H9 (cell line): ENCODE measurements around the gene ZNF668. TPM values are rescaled to one million over a fixed set of nuclear protein-coding genes. Genes with fewer than 3 reads are reported as not detected.

Source experiments
- DNase-seq: peaks from one replicate; pipeline ENCODE4 v3.0.0-alpha.2; 2017
- H2AFZ ChIP-seq: one replicate; pipeline ENCODE4 v1.6.1; 2013; ENCODE audit warnings: mild to moderate bottlenecking, low read length, control low read depth, moderate library complexity
- H2AK5ac ChIP-seq: 2 replicates; pipeline ENCODE4 v1.6.1; 2013; ENCODE audit warnings: low read length, control low read depth, mixed read lengths; ENCODE audit not compliant: insufficient read length
- H2BK120ac ChIP-seq: one replicate; pipeline ENCODE4 v1.6.1; 2013; ENCODE audit warnings: low read depth, mild to moderate bottlenecking, low read length, control low read depth, inconsistent platforms; ENCODE audit not compliant: poor library complexity, severe bottlenecking
- H2BK12ac ChIP-seq: 2 replicates; pipeline ENCODE4 v1.6.1; 2013; ENCODE audit warnings: low read length, control low read depth, mixed read lengths, low read depth; ENCODE audit not compliant: insufficient read length
- H2BK15ac ChIP-seq: 2 replicates; pipeline ENCODE4 v1.6.1; 2013; ENCODE audit warnings: low read depth, low read length, control low read depth
- H2BK20ac ChIP-seq: one replicate; pipeline ENCODE4 v1.6.1; 2013; ENCODE audit warnings: low read depth, mild to moderate bottlenecking, low read length, control low read depth, inconsistent platforms; ENCODE audit not compliant: poor library complexity, severe bottlenecking
- H2BK5ac ChIP-seq: 2 replicates; pipeline ENCODE4 v1.6.1; 2013; ENCODE audit warnings: low read length, control low read depth, mixed read lengths; ENCODE audit not compliant: insufficient read length
- H3K14ac ChIP-seq: 2 replicates; pipeline ENCODE4 v1.6.1; 2013; ENCODE audit warnings: low read length, control low read depth; ENCODE audit not compliant: insufficient read depth
- H3K18ac ChIP-seq: 2 replicates; pipeline ENCODE4 v1.6.1; 2013; ENCODE audit warnings: low read depth, mild to moderate bottlenecking, mixed read lengths, low read length, control low read depth; ENCODE audit not compliant: insufficient read length
- H3K23ac ChIP-seq: 2 replicates; pipeline ENCODE4 v1.6.1; 2013; ENCODE audit warnings: low read length, control low read depth, mixed read lengths, low read depth; ENCODE audit not compliant: insufficient read length
- H3K23me2 ChIP-seq: 2 replicates; pipeline ENCODE4 v1.6.1; 2013; ENCODE audit warnings: low read depth, mild to moderate bottlenecking, mixed read lengths, low read length, control low read depth; ENCODE audit not compliant: insufficient read length, poor library complexity, severe bottlenecking
- H3K27ac ChIP-seq: 2 replicates; pipeline ENCODE4 v1.5.1; 2013; ENCODE audit warnings: low read length, control low read depth, mixed read lengths, low read depth; ENCODE audit not compliant: insufficient read length
- H3K27me3 ChIP-seq: 2 replicates; pipeline ENCODE4 v1.6.1; 2013; ENCODE audit warnings: low read length, control low read depth, inconsistent platforms; ENCODE audit not compliant: insufficient read depth
- H3K4ac ChIP-seq: 2 replicates; pipeline ENCODE4 v1.6.1; 2013; ENCODE audit warnings: low read depth, mild to moderate bottlenecking, control low read depth, inconsistent platforms, low read length, moderate library complexity
- H3K4me1 ChIP-seq: 2 replicates; pipeline ENCODE4 v1.6.1; 2013; ENCODE audit warnings: low read length, control low read depth, inconsistent platforms; ENCODE audit not compliant: insufficient read depth
- H3K4me2 ChIP-seq: 2 replicates; pipeline ENCODE4 v1.6.1; 2013; ENCODE audit warnings: low read length, control low read depth, mixed read lengths; ENCODE audit not compliant: insufficient read length, insufficient read depth
- H3K56ac ChIP-seq: 2 replicates; pipeline ENCODE4 v1.6.1; 2013; ENCODE audit warnings: low read depth, mild to moderate bottlenecking, mixed read lengths, low read length, control low read depth; ENCODE audit not compliant: insufficient read length
- H3K79me1 ChIP-seq: 2 replicates; pipeline ENCODE4 v1.6.1; 2013; ENCODE audit warnings: low read depth, mild to moderate bottlenecking, moderate library complexity, low read length, control low read depth, inconsistent platforms; ENCODE audit not compliant: insufficient read depth, poor library complexity, severe bottlenecking
- H3K79me2 ChIP-seq: 2 replicates; pipeline ENCODE4 v1.6.1; 2013; ENCODE audit warnings: low read length, control low read depth, inconsistent platforms; ENCODE audit not compliant: insufficient read depth
- H3K9ac ChIP-seq: 2 replicates; pipeline ENCODE4 v1.6.1; 2013; ENCODE audit warnings: low read length, control low read depth, mixed read lengths; ENCODE audit not compliant: insufficient read length; ENCODE audit errors: extremely low read depth
- H3K9me3 ChIP-seq: one replicate; pipeline ENCODE4 v1.6.1; 2013; ENCODE audit warnings: low read depth, low read length, inconsistent platforms; ENCODE audit not compliant: control insufficient read depth
- H3T11ph ChIP-seq: one replicate; pipeline ENCODE4 v1.6.1; 2013; ENCODE audit warnings: mild to moderate bottlenecking, low read length, control low read depth, inconsistent platforms
- H4K20me1 ChIP-seq: one replicate; pipeline ENCODE4 v1.6.1; 2013; ENCODE audit not compliant: control insufficient read depth, insufficient read length, insufficient read depth
- H4K5ac ChIP-seq: 2 replicates; pipeline ENCODE4 v1.6.1; 2013; ENCODE audit warnings: low read depth, mild to moderate bottlenecking, mixed read lengths, low read length, control low read depth; ENCODE audit not compliant: insufficient read length
- H4K8ac ChIP-seq: replicated peaks from 2 replicates; pipeline ENCODE4 v1.6.1; 2013; ENCODE audit warnings: low read length, control low read depth, mixed read lengths, low read depth; ENCODE audit not compliant: insufficient read length
- H4K91ac ChIP-seq: 2 replicates; pipeline ENCODE4 v1.6.1; 2013; ENCODE audit warnings: low read depth, mild to moderate bottlenecking, moderate library complexity, mixed read lengths, low read length, control low read depth; ENCODE audit not compliant: insufficient read length
- H3K27ac Mint-ChIP-seq, 3 experiments: 2 replicates in 2 of 3; 3 replicates in 1 of 3; pipeline ENCODE4 v1.8.0; 2020 to 2021; ENCODE audit warnings: mixed read lengths in 3 of 3, mild to moderate bottlenecking in 1 of 3, moderate library complexity in 1 of 3
- H3K27me3 Mint-ChIP-seq: 2 replicates; pipeline ENCODE4 v1.8.0; 2021; ENCODE audit warnings: low read depth, mild to moderate bottlenecking, moderate library complexity, mixed read lengths
- H3K36me3 Mint-ChIP-seq, 3 experiments: 2 replicates in 2 of 3; 3 replicates in 1 of 3; pipeline ENCODE4 v1.8.0; 2020 to 2021; ENCODE audit warnings: low read depth in 3 of 3, mixed read lengths in 3 of 3; ENCODE audit not compliant: insufficient read depth in 1 of 3
- H3K4me1 Mint-ChIP-seq, 2 experiments: 2 replicates each; pipeline ENCODE4 v1.8.0; 2020; ENCODE audit warnings: mixed read lengths in 2 of 2
- H3K4me3 Mint-ChIP-seq, 2 experiments: 2 replicates in 1 of 2; 3 replicates in 1 of 2; pipeline ENCODE4 v1.8.0; 2020 to 2021; ENCODE audit warnings: mild to moderate bottlenecking in 2 of 2, mixed read lengths in 2 of 2, moderate library complexity in 1 of 2
- H3K9me3 Mint-ChIP-seq, 2 experiments: 2 replicates in 1 of 2; 3 replicates in 1 of 2; pipeline ENCODE4 v1.8.0; 2020; ENCODE audit warnings: mild to moderate bottlenecking in 2 of 2, mixed read lengths in 2 of 2, moderate library complexity in 1 of 2
- CTCF ChIP-seq: fragments of 200-600 bp; sonication (generic); conservative IDR thresholded peaks from 3 replicates; pipeline ENCODE4 v1.8.0; 2021; ENCODE audit warnings: antibody characterized with exemption, mild to moderate bottlenecking
- WGBS: extraction: QIAGEN DNeasy Blood & Tissue Kit; methylation state at CpG from one replicate; pipeline ENCODE4 v1.1.7; 2013; ENCODE audit warnings: missing lambda C conversion rate, low lambda C conversion rate, mixed read lengths; ENCODE audit not compliant: insufficient read length; ENCODE audit errors: extremely low coverage; 5-methylcytosine and 5-hydroxymethylcytosine counted together
- total RNA-seq: library from RNA; stranded (reverse); gene quantifications from 2 replicates; pipeline ENCODE4 v1.2.1, GENCODE V29; 2021

Gene ZNF668
- total RNA-seq, 1 experiment from 2014 or later = 18.6 TPM

GRCh38 chr16:31099860-31100638 lies 26.0 kb upstream of the ZNF668 start:
- H2BK15ac ChIP-seq = no peak overlapping the region
- no peak overlapping the region for H4K5ac ChIP-seq
- H2BK12ac ChIP-seq = no peak overlapping the region
- Mint-ChIP-seq H3K36me3 (no peaks in the 10 kb centered on the region), H3K4me1 (peaks cover 4 to 5% of the 10 kb centered on the region in 2 experiments; a peak in 3 of 4 replicates), H3K9me3 (peaks cover 2 to 4% of the 10 kb centered on the region in 2 experiments; a peak in 3 of 5 replicates), H3K27me3 (peaks cover 19% of the 10 kb centered on the region), H3K27ac (no peak overlapping the region), H3K4me3 (no peak overlapping the region)
- no peak overlapping the region for H3K9ac ChIP-seq
- no peak overlapping the region for H4K91ac ChIP-seq
- no peaks in the 10 kb centered on the region for H4K20me1 ChIP-seq
- H3K27ac ChIP-seq = no peak overlapping the region
- H2BK120ac ChIP-seq = no peak overlapping the region
- TF ChIP-seq CTCF = no peak
- H3K4me1 ChIP-seq = peaks cover 2% of the 10 kb centered on the region; the same call in 1 of the 2 replicates
- H3K27me3 ChIP-seq = no peaks in the 10 kb centered on the region
- H4K8ac ChIP-seq = no peak overlapping the region
- no peaks in the 10 kb centered on the region for H3K79me2 ChIP-seq
- H3K23me2 ChIP-seq = no peaks in the 10 kb centered on the region
- no peak overlapping the region for H3K4me2 ChIP-seq
- no peak overlapping the region for H2BK5ac ChIP-seq
- no peak for DNase-seq
- no peak overlapping the region for H3T11ph ChIP-seq
- no peaks in the 10 kb centered on the region for H3K79me1 ChIP-seq
- H3K56ac ChIP-seq = no peak overlapping the region
- H3K23ac ChIP-seq = no peak overlapping the region
- H2AFZ ChIP-seq = no peak overlapping the region
- H3K4ac ChIP-seq = no peak overlapping the region
- H3K14ac ChIP-seq = no peak overlapping the region
- H2BK20ac ChIP-seq = no peak overlapping the region
- no peak overlapping the region for H3K18ac ChIP-seq
- no peak overlapping the region for H2AK5ac ChIP-seq
- WGBS = no CpG with 5 or more reads among the region's 4 CpGs
- no peaks in the 10 kb centered on the region for H3K9me3 ChIP-seq
